Measurements from ENCODE around the gene FRS3. TPM values are rescaled to one million over a fixed set of nuclear protein-coding genes. Genes with fewer than 3 reads are reported as not detected.
A peak's percentile ranks its signal among the peaks of the same experiment; 100 is the strongest.

FRS3 gene
- total and polyA plus RNA-seq, 11 donors = 3.2 to 6.8 (median 5.1) TPM

DNA sequence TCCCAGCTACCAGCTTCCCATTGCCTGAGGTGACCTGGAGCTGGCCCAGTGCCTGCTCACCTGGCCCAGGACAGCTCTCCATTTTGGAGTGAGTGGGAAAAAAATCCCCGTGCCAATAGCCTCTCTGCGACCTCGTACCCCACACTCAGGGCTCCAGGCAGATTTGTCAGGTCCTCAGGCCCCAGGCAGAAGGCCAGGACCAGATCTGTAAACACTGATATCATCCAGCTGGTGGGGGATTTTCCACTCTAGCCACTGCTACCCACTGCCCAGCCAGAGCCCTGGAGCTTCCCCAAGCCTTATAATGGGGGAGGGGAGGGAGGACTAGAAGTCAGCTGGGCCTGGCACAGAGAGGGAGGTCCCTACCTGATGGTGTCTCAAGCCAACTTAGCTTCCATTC, 31.2 kb downstream of the FRS3 start:
- H3K36me3 ChIP-seq = no peaks in the 10 kb centered on the region
- H3K9me3 ChIP-seq = no peaks in the 10 kb centered on the region
- no peaks in the 10 kb centered on the region for H3K4me1 ChIP-seq
- TF ChIP-seq POLR2A (IDR thresholded peaks at IDR 0.05) = no peak
- TF ChIP-seq, protein P1, sequence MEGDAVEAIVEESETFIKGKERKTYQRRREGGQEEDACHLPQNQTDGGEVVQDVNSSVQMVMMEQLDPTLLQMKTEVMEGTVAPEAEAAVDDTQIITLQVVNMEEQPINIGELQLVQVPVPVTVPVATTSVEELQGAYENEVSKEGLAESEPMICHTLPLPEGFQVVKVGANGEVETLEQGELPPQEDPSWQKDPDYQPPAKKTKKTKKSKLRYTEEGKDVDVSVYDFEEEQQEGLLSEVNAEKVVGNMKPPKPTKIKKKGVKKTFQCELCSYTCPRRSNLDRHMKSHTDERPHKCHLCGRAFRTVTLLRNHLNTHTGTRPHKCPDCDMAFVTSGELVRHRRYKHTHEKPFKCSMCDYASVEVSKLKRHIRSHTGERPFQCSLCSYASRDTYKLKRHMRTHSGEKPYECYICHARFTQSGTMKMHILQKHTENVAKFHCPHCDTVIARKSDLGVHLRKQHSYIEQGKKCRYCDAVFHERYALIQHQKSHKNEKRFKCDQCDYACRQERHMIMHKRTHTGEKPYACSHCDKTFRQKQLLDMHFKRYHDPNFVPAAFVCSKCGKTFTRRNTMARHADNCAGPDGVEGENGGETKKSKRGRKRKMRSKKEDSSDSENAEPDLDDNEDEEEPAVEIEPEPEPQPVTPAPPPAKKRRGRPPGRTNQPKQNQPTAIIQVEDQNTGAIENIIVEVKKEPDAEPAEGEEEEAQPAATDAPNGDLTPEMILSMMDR (IDR thresholded peaks at IDR 0.05) = no peak
- H3K27ac ChIP-seq = no peak overlapping the region
- H3K27me3 ChIP-seq = no peaks in the 10 kb centered on the region
- DNase-seq (peak in 1 of 5 donors; percentile 27), ATAC-seq (no peak)
- intact Hi-C loops (cut with DNase I) = no loop called here
- WGBS, 4 donors = 69 to 80% (median 75%) methylated on average over 3 of the region's 3 CpGs
- H3K4me3 ChIP-seq = no peak overlapping the region

- DNase-seq = no peak
- TF ChIP-seq, protein P1 (IDR thresholded peaks at IDR 0.05) = no peak
- TF ChIP-seq POLR2A (IDR thresholded peaks at IDR 0.05) = no peak
- Histone ChIP-seq H3K4me3 (no peak overlapping the region), H3K36me3 (no peaks in the 10 kb centered on the region), H3K27me3 (no peaks in the 10 kb centered on the region), H3K9me3 (no peaks in the 10 kb centered on the region), H3K27ac (no peak overlapping the region), H3K4me1 (no peaks in the 10 kb centered on the region)
- WGBS, 4 donors = 89 to 93% (median 90%) methylated on average over 6 of the region's 6 CpGs
- intact Hi-C loops (cut with DNase I) = no loop called here
- no peak for ATAC-seq
Measured at GRCh38 chr6:41748102-41748477, 31.6 kb downstream of the FRS3 start.

- H3K9me3 ChIP-seq = no peaks in the 10 kb centered on the region
- DNase-seq (peak in 1 of 5 donors; percentile 23), ATAC-seq (no peak)
- WGBS, 4 donors = 90 to 93% (median 92%) methylated on average over 15 of the region's 15 CpGs
- no peak within 1 kb of the TSS for H3K27ac ChIP-seq
- H3K27me3 ChIP-seq = no peaks in the 10 kb centered on the region
- H3K4me1 ChIP-seq = no peaks in the 10 kb centered on the region
- H3K36me3 ChIP-seq = no peaks in the 10 kb centered on the region
- TF ChIP-seq POLR2A (IDR thresholded peaks at IDR 0.05) = no peak
- intact Hi-C loops (cut with DNase I) = no loop called here
- H3K4me3 ChIP-seq = no peak within 1 kb of the TSS
Measured at GRCh38 chr6:41747256-41748101, 32.2 kb downstream of the FRS3 start, which contains the start of gene PGC. Gene PGC (minus strand): TSS chr6:41747397. CDS start chr6:41747334, 63 bp downstream.

GRCh38 chr6:41746107-41746506, 33.6 kb downstream of the FRS3 start:
- no peak for ATAC-seq
- Histone ChIP-seq H3K9me3 (no peaks in the 10 kb centered on the region), H3K4me3 (no peak overlapping the region), H3K27ac (no peak overlapping the region), H3K27me3 (no peaks in the 10 kb centered on the region), H3K4me1 (no peaks in the 10 kb centered on the region), H3K36me3 (no peaks in the 10 kb centered on the region)
- 91 to 94% (median 93%) methylated on average over 10 of the region's 10 CpGs for WGBS, 4 donors
- intact Hi-C loops (cut with DNase I) = no loop called here
- peak in 1 of 5 donors; percentile 31 for DNase-seq
- TF ChIP-seq POLR2A (IDR thresholded peaks at IDR 0.05) = no peak
- TF ChIP-seq, protein P1 (IDR thresholded peaks at IDR 0.05) = no peak

Measured in heart left ventricle (tissue), 16 donors.